Stimulated activated CD4-positive, alpha-beta T cell treated with anti-CD3 and anti-CD28 coated beads, TNF-alpha, amount 100 ng/mL, for 1 hour (primary cell): Measurements from ENCODE around the gene TUBB2B.

Experiments
- DNase-seq, 3 donors: peaks; one replicate each; pipeline ENCODE4 v3.0.0-alpha.2; 2020; ENCODE audit warnings: low read depth in 3 of 3, low spot score in 1 of 3

The TUBB2B gene

GRCh38 chr6:3235486-3235885 lies 8.0 kb upstream of the TUBB2B start:
- DNase-seq = no peak

- no peak for DNase-seq
Observed at GRCh38 chr6:3233904-3234303, 6.5 kb upstream of the TUBB2B start.

- no peak for DNase-seq
Observed at GRCh38 chr6:3233321-3233720, 5.9 kb upstream of the TUBB2B start.

GRCh38 chr6:3232017-3232945 lies 4.8 kb upstream of the TUBB2B start:
- no peak for DNase-seq

- no peak for DNase-seq
Observed at GRCh38 chr6:3231247-3232016, 4.0 kb upstream of the TUBB2B start.

GRCh38 chr6:3230900-3231246 lies 3.4 kb upstream of the TUBB2B start:
- no peak for DNase-seq

- DNase-seq = no peak
Observed at GRCh38 chr6:3230256-3230882, 2.9 kb upstream of the TUBB2B start.

GRCh38 chr6:3229566-3230178 lies 2.2 kb upstream of the TUBB2B start:
- DNase-seq = no peak

- DNase-seq = no peak
Observed at GRCh38 chr6:3228771-3229565, 1.5 kb upstream of the TUBB2B start.

- DNase-seq = no peak
Observed at GRCh38 chr6:3228046-3228671, 706 bp upstream of the TUBB2B start.

- DNase-seq = no peak
Observed at GRCh38 chr6:3226481-3227362, 731 bp downstream of the TUBB2B start.

GRCh38 chr6:3226042-3226441 lies 1.4 kb downstream of the TUBB2B start:
- no peak for DNase-seq

- no peak for DNase-seq
Observed at GRCh38 chr6:3222506-3223038, 4.9 kb downstream of the TUBB2B start.

GRCh38 chr6:3221578-3221977 lies 5.9 kb downstream of the TUBB2B start:
- no peak for DNase-seq

- DNase-seq = no peak
Observed at GRCh38 chr6:3220366-3220765, 7.1 kb downstream of the TUBB2B start.

- DNase-seq = no peak
Observed at GRCh38 chr6:3218266-3218665, 9.2 kb downstream of the TUBB2B start.

- DNase-seq = no peak
Observed at GRCh38 chr6:3217286-3217685, 10.2 kb downstream of the TUBB2B start.

GRCh38 chr6:3214898-3215297 lies 12.6 kb downstream of the TUBB2B start:
- DNase-seq = no peak

- no peak for DNase-seq
Observed at GRCh38 chr6:3213334-3213695, 14.1 kb downstream of the TUBB2B start.
